IPS-18c (cell line): Measurements from ENCODE around the gene AGR2.

Source experiments
- H3K4me3 ChIP-seq: 2 replicates; pipeline ENCODE4 v1.7.0; 2013; ENCODE audit warnings: low read depth, mild to moderate bottlenecking, low read length, moderate library complexity; ENCODE audit not compliant: insufficient read depth
- H3K9me3 ChIP-seq: one replicate; pipeline ENCODE4 v1.6.1; 2013; ENCODE audit warnings: mild to moderate bottlenecking, low read length, moderate library complexity; ENCODE audit not compliant: control insufficient read depth, insufficient read depth

AGR2 gene

DNA sequence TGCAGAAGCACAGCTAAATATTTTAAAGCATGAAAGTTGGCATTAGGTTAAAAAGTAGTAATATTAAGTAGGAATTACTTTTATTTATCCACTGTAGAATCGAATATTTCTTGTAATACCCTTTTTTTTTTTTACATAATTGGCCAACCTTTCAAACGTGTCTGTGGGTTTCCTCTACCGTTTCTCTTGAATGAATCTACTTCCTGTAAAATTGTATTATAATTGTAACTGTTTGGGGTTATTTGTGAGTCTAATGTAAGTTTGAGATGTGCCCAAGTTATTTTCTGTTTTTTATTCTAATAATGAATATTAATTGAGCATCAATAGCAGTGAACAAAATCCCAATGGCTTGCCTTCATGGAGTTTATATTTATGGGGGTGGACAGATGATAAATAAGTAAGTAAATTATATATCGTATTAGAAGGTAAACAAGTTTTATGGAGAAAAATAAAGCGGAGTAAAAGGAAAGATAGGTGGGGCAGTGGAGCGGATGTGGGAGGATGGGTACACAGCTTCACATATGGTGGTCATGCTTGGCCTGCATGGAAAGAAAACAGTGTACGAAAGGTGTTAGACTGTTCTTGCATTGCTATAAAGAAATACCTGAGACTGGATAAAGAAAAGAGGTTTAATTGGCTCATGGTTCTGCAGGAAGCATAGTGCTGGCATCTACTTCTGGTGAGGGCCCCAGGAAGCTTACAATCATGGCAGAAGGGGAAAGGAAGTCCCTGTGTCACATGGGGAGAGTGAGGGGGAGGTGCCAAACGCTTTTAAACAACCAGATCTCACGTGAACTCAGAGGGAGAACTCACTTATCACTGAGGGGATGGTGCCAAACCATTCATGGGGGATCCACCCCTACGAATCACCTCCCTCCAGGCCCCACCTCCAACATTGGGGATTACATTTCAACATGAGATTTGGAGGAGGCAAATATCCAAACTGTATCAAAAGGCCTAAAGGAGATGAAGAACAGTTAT, 45.9 kb downstream of the AGR2 start:
- H3K4me3 ChIP-seq: no peak overlapping the region
- no peaks in the 10 kb centered on the region for H3K9me3 ChIP-seq

- Histone ChIP-seq H3K9me3 (no peaks in the 10 kb centered on the region), H3K4me3 (no peak overlapping the region)
Observed at GRCh38 chr7:16758036-16758435, 46.8 kb downstream of the AGR2 start.

DNA sequence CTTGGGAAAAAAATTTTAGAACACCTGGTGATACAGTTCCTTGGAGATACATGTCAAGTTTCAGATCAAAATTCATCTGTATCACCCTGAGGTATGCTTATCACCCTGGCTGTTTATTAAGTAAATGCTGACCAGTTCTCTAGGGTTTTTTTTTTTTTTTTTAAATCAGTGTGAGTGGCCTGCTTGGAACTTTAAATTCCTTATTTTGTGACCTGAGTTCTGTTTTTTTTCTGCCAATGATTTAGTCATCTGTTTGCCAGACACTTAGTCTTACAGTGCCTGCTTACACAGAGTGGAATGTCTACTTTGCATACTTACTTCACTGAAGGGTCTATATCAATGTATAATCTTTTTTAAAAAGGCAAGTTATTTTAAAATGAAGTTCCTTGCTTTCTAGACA, 49.4 kb downstream of the AGR2 start:
- no peak overlapping the region for H3K4me3 ChIP-seq
- no peaks in the 10 kb centered on the region for H3K9me3 ChIP-seq

DNA sequence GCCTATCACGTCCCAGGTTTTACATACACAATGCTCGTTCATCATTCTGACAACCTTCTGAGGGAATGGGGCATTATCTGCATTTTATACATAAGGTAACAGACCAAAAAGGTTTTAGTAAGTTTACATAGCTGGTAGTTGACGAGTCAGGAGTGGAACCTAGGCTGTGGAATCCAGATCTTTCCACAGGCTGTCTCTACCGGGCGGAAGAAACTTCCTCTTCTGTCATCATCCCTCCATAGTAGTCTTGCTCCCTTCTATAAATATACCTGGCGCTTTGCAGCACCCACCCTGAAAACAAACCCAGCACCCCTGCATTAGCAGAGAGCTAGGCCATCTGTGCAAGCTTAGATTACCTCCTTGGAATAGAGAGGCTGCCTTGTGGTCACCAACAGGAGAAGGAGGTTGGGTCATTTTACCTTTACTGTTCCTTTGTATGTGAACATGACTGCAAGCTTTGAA, 49.9 kb downstream of the AGR2 start:
- Histone ChIP-seq H3K9me3 (no peaks in the 10 kb centered on the region), H3K4me3 (peak overlapping the region; percentile 93)

- no peaks in the 10 kb centered on the region for H3K9me3 ChIP-seq
- peak overlapping the region; percentile 93 for H3K4me3 ChIP-seq
Observed at GRCh38 chr7:16753932-16754855, 50.6 kb downstream of the AGR2 start.

DNA sequence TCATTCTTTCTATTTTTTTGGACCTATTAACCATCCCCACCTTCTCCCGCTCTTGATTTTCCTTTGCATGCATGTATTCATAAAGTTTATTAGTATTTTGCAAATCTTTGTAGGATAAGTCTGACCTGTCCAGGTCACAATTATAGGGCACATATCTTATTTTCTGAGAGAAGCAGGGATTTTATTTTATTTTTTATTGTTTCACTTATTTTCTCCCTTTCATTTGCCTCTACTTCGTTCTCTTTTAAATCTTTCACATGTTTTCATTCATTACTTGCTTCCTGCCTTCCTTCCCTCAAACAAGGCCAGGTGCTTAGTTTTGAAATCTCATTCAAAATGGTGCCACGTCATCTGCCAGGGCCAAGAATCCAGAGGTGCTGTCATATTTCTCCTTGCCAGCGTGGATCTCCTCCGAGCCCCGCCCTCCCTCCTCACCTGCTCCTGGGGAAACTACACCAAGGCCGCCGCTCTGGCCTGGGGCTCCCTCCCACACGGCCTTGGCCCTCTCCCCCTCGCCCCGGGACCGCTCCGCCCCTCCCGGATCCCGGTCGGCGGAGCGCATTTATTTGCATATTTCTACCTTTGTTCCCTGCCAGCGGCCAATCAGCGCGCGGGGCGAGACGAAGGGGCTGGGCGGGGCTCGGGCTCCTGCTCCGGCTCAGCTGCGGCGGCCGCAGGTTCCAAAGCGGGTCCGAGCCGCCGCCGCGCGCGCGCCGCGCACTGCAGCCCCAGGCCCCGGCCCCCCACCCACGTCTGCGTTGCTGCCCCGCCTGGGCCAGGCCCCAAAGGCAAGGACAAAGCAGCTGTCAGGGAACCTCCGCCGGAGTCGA, 51.5 kb downstream of the AGR2 start, which contains the start of gene TSPAN13:
TSPAN13 (plus strand) TSS at position 654 of the 830 bp plus-strand sequence. CDS start 213 bp downstream, outside the sequence.
- Histone ChIP-seq H3K9me3 (no peaks in the 10 kb centered on the region), H3K4me3 (peak within 1 kb of the TSS; percentile 93)

DNA sequence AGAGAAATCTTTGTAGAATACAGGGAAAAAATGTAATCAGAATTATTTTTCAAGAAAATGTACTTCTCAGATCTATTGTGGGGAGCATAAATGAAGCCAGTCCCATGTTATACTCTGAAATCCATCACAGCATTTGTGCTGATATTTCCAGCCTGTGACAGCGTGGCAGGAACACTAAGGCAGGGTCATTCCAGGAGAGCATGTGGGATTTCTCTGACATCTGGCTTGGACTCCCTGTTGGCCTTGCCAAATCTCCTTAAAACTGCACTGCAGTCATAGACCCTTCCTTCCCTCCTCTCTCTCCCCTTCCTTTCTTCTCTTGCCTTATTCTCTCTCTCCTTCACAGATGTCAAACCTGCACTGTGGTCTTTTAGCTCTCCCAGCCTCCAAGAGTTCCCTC, 57.7 kb downstream of the AGR2 start:
- Histone ChIP-seq H3K4me3 (no peak overlapping the region), H3K9me3 (no peaks in the 10 kb centered on the region)

DNA sequence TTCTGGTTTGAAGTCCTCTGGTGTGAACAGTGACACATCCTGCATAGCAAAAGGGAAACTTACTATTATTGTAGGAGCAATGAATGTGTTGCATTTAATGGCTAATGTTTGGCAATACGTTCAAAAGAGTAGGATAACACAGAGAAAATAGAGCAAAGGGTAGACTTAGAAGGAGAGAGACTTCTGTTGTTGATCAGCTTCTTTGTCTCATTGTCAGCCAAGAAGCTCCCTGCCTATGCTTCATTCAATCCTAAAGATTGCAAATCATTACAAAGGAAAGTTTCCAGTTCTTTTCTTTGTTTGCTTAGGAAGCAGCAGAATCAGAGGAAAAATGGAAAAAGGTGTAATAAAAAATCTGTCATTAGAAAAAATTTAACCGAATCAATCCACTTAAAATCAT, 59.2 kb downstream of the AGR2 start:
- H3K4me3 ChIP-seq: no peak overlapping the region
- H3K9me3 ChIP-seq: no peaks in the 10 kb centered on the region

- no peak overlapping the region for H3K4me3 ChIP-seq
- no peaks in the 10 kb centered on the region for H3K9me3 ChIP-seq
Observed at GRCh38 chr7:16744518-16745250, 60.1 kb downstream of the AGR2 start.

DNA sequence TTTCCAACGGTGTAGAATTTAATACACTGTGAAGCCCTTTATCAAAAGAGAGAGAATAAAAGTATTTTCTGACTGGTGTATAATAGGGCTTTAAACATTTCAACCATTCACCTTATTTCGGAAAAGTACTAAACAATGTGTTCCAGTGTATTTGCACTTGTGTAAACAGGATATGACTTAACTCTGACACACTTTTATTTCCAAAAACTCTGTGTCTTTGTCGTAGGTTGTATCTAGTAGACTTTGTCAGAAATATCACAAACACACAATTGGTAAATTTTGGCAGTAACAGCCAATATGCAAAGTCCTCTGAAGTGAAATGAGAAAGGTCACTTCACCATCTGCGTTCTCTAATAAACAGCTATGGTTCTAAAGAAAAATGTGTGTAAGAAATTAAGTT, 61.6 kb downstream of the AGR2 start:
- Histone ChIP-seq H3K4me3 (no peak overlapping the region), H3K9me3 (no peaks in the 10 kb centered on the region)

DNA sequence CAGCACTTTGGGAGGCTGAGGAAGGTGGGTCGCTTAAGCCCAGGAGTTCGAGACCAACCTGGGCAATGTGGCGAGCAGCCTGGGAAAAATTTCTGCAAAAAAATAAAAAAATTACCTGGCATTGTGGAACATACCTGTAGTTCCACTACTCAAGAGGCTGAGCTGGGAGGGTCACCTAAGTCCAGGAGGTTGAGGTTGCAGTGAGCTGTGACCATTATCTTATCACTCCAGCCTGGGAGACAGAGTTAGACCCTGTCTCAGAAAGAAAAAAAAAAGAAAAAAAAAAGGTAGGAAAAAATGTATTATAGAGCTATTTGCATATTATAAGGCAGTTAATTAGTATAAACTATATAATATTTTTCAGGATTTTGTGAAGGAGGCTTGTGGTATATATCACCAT, 62.3 kb downstream of the AGR2 start:
- no peak overlapping the region for H3K4me3 ChIP-seq
- H3K9me3 ChIP-seq: no peaks in the 10 kb centered on the region
